HFF-Myc (cell line): ENCODE measurements around the gene CHCHD6.

Experiments used
- DNase-seq: peaks from one replicate; pipeline ENCODE4 v3.0.0-alpha.2; 2011; ENCODE audit warnings: low read depth; ENCODE audit errors: extremely low read depth
- H3K4me3 ChIP-seq: replicated peaks from 2 replicates; pipeline ENCODE4 v1.5.1; 2011; ENCODE audit warnings: low read depth, mild to moderate bottlenecking, control low read depth, low read length
- TF ChIP-seq, protein P1 (sequence below): IDR thresholded peaks from 2 replicates; pipeline ENCODE4 v1.5.1; 2012; ENCODE audit warnings: mild to moderate bottlenecking, low read depth, low read length, control low read depth; ENCODE audit errors: missing control alignments

Gene CHCHD6

GRCh38 chr3:126680667-126681055 is 23.4 kb upstream of the CHCHD6 start:
- no peak overlapping the region for H3K4me3 ChIP-seq
- no peak for DNase-seq
- TF ChIP-seq, protein P1, sequence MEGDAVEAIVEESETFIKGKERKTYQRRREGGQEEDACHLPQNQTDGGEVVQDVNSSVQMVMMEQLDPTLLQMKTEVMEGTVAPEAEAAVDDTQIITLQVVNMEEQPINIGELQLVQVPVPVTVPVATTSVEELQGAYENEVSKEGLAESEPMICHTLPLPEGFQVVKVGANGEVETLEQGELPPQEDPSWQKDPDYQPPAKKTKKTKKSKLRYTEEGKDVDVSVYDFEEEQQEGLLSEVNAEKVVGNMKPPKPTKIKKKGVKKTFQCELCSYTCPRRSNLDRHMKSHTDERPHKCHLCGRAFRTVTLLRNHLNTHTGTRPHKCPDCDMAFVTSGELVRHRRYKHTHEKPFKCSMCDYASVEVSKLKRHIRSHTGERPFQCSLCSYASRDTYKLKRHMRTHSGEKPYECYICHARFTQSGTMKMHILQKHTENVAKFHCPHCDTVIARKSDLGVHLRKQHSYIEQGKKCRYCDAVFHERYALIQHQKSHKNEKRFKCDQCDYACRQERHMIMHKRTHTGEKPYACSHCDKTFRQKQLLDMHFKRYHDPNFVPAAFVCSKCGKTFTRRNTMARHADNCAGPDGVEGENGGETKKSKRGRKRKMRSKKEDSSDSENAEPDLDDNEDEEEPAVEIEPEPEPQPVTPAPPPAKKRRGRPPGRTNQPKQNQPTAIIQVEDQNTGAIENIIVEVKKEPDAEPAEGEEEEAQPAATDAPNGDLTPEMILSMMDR = no peak

GRCh38 chr3:126682009-126682408 is 22.0 kb upstream of the CHCHD6 start:
- no peak for DNase-seq
- H3K4me3 ChIP-seq = no peak overlapping the region
- TF ChIP-seq, protein P1 = no peak

DNA sequence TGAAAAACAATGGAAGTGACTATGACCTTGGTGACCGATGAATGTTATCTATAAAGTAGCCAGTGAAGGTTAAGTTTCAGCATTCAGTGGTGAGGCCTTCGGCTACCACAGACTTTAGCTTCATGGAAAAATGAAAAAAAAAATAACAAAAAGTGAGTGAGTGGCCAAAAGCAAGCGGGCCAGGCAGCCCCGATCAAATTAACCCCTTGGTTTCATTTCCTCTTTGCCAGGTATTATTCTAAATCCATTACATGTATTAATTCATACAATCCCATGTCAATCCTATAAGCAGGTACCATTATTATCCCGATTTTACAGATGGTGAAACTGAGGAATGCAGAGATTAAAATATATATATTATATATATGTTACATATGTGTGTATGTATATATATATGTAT is 21.0 kb upstream of the CHCHD6 start:
- DNase-seq = no peak
- TF ChIP-seq, protein P1 = no peak
- H3K4me3 ChIP-seq = no peak overlapping the region

GRCh38 chr3:126684218-126684751 is 19.8 kb upstream of the CHCHD6 start:
- TF ChIP-seq, protein P1 = no peak
- no peak for DNase-seq
- H3K4me3 ChIP-seq = no peak overlapping the region

- TF ChIP-seq, protein P1 = no peak
- H3K4me3 ChIP-seq = no peak overlapping the region
- no peak for DNase-seq
These were observed 19.0 kb upstream of the CHCHD6 start for GRCh38 chr3:126685021-126685420.

- TF ChIP-seq, protein P1 = no peak
- no peak for DNase-seq
- no peak overlapping the region for H3K4me3 ChIP-seq
These were observed 18.5 kb upstream of the CHCHD6 start for GRCh38 chr3:126685493-126685892.

DNA sequence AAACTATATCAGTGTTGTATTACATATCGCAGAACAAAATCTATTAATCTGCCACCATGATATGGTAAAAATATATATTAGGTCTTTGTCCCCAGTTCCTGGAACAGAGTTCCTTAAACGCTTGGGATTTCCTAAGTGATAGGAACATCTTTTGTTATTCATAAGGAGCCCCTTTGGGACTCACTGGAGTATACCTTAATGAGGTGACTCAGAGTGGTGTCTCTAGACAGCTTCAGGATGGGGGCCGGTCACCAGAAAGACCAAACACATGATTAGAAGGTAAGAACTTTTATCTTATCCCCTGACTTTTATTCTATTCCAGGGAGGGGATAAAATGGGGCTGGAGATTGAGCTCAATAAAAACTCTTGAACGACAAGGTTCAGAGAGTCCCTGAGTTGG is 12.3 kb upstream of the CHCHD6 start:
- H3K4me3 ChIP-seq = no peak overlapping the region
- DNase-seq = no peak
- TF ChIP-seq, protein P1 = no peak
